Measurements from ENCODE around the gene ACKR3. TPM values are rescaled to one million over a fixed set of nuclear protein-coding genes. Genes with fewer than 3 reads are reported as not detected.

The ACKR3 gene
- total and polyA plus RNA-seq, 2 of the 4 experiments (the other 2 are of a cell fraction), result not detected

DNA sequence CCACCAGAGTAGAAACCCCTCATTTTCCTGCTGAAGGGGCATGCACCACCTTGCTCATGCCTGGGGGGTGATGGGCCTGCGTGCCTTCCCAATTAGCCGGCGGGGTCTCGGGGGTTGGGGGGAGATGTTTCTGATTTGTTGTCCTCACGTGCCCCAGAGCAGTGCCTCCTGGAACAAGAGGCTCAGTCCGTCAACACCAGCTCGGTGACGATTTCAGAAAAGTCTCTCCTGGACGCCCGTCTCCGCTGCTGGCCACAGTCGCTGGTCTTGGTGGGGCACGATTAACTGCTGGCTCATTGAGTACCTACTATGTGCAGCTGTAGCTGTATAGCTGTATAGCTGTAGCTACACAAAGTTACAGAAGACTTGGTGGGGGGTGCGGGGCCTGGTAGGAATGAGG lies 4.4 kb downstream of the ACKR3 start:
- no peak overlapping the region for H2AFZ ChIP-seq (replicated peaks; ENCODE audit: low read length, poor library complexity)
- H3K56ac ChIP-seq (ENCODE audit: extremely low read depth, insufficient read depth, low read length), result no peak overlapping the region
- no peak overlapping the region for H4K91ac ChIP-seq (ENCODE audit: insufficient read depth, low read depth, low read length)
- no peak overlapping the region for H3K4ac ChIP-seq (ENCODE audit: low read depth, low read length)
- peaks cover 33% of the 10 kb centered on the region for H3K27me3 ChIP-seq (ENCODE audit: control insufficient read depth, insufficient read depth, low read length)
- no peak overlapping the region for H3K27ac ChIP-seq (ENCODE audit: insufficient read depth, low read length)
- dilution Hi-C loops (cut with HindIII; ENCODE audit: low sequenced_read_pairs, unreplicated experiment), result no loop called here
- TF ChIP-seq FOS (IDR thresholded peaks at IDR 0.05; ENCODE audit: low read depth, low read length), result no peak
- no peak for TF ChIP-seq RFX5 (IDR thresholded peaks at IDR 0.05; ENCODE audit: low read depth, low read length)
- no peak for TF ChIP-seq NFE2L2 (IDR thresholded peaks at IDR 0.05; ENCODE audit: low read depth, low read length)
- TF ChIP-seq MXI1 (IDR thresholded peaks at IDR 0.05; ENCODE audit: borderline replicate concordance, low read depth, low read length), result no peak
- TF ChIP-seq, protein P1, sequence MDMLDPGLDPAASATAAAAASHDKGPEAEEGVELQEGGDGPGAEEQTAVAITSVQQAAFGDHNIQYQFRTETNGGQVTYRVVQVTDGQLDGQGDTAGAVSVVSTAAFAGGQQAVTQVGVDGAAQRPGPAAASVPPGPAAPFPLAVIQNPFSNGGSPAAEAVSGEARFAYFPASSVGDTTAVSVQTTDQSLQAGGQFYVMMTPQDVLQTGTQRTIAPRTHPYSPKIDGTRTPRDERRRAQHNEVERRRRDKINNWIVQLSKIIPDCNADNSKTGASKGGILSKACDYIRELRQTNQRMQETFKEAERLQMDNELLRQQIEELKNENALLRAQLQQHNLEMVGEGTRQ (IDR thresholded peaks at IDR 0.05; ENCODE audit: low read depth, low read length), result no peak
- TF ChIP-seq CEBPB (IDR thresholded peaks at IDR 0.05; ENCODE audit: low read depth, low read length), result no peak
- TF ChIP-seq SMC3 (IDR thresholded peaks at IDR 0.05; ENCODE audit: low read depth, low read length), result no peak
- ChIA-PET POLR2A (ENCODE audit: unreplicated experiment) (no interaction called here), CTCF (no interaction called here)
- no peak overlapping the region for H3K9ac ChIP-seq (ENCODE audit: low read depth, low read length)
- no peak overlapping the region for H3K4me3 ChIP-seq (ENCODE audit: insufficient read depth, low read depth, low read length)
- H4K5ac ChIP-seq (ENCODE audit: low read depth, low read length), result no peak overlapping the region
- H3K14ac ChIP-seq (replicated peaks; ENCODE audit: low read depth, low read length), result no peak overlapping the region
- WGBS, 2 experiments (ENCODE audit: extremely low coverage in 2 of 2, insufficient read length in 1 of 2), result 100% methylated on average over 1 of the region's 14 CpGs; no CpG with 5 or more reads in 1 of the 2 experiments
- no peak overlapping the region for H2AK5ac ChIP-seq (ENCODE audit: low read depth, low read length)
- intact Hi-C loops (cut with micrococcal nuclease), result no loop called here
- H3K9me1 ChIP-seq (ENCODE audit: insufficient read depth, low read length), result no peaks in the 10 kb centered on the region
- no peak for ATAC-seq (ENCODE audit: low read depth)
- no peak for DNase-seq
- H2BK20ac ChIP-seq (ENCODE audit: low read depth, low read length), result no peak overlapping the region
- H3K4me1 ChIP-seq (ENCODE audit: control insufficient read depth, insufficient read depth, low read length), result no peaks in the 10 kb centered on the region
- H2BK120ac ChIP-seq (ENCODE audit: low read depth, low read length), result no peak overlapping the region
- H3K4me2 ChIP-seq (ENCODE audit: low read depth, low read length), result no peak overlapping the region
- H3K79me1 ChIP-seq (ENCODE audit: low read depth in 1 of 2, low read length in 2 of 2), result no peaks in the 10 kb centered on the region
- no peak overlapping the region for H3K18ac ChIP-seq (ENCODE audit: low read depth, low read length)
- in situ Hi-C loops (cut with MboI; ENCODE audit: low sequenced_read_pairs), result no loop called here
- no peaks in the 10 kb centered on the region for H4K20me1 ChIP-seq (ENCODE audit: insufficient read depth, low read length)
- BruUV-seq (replicated peaks), result no TSS peak
- no peak overlapping the region for H2BK15ac ChIP-seq (ENCODE audit: low read depth, low read length)
- H3K36me3 ChIP-seq (ENCODE audit: control insufficient read depth, insufficient read depth, low read length), result no peaks in the 10 kb centered on the region
- no peak overlapping the region for H4K8ac ChIP-seq (ENCODE audit: low read depth in 2 of 2, low read length in 2 of 2)
- H2BK5ac ChIP-seq (ENCODE audit: low read depth, low read length, poor library complexity, severe bottlenecking), result no peak overlapping the region
- H3K23ac ChIP-seq (ENCODE audit: low read depth, low read length), result no peak overlapping the region
- H3K9me3 ChIP-seq (ENCODE audit: control insufficient read depth, insufficient read depth, low read length), result no peaks in the 10 kb centered on the region; the same call in 1 of the 2 replicates
- no peak overlapping the region for H2AK9ac ChIP-seq (replicated peaks; ENCODE audit: low read depth, low read length, poor library complexity)
